GM23338 (cell line): ENCODE measurements around the gene FBXW11.
"Not testable (repeated sequence)": the region's sequence is repeated elsewhere in the genome, so short reads cannot be mapped to it uniquely, and the experiment has no call there.

ENCODE experiments used
- EZH2 ChIP-seq: fragments of 200-600 bp; sonication (generic); IDR thresholded peaks from one replicate; pipeline ENCODE4 v1.8.0; 2017; ENCODE audit warnings: antibody characterized with exemption, mild to moderate bottlenecking, low read depth; ENCODE audit not compliant: unreplicated experiment
- EZH2phosphoT487 ChIP-seq: fragments of 200-600 bp; sonication (generic); IDR thresholded peaks from one replicate; pipeline ENCODE4 v1.8.1; 2018; ENCODE audit warnings: antibody characterized with exemption; ENCODE audit not compliant: unreplicated experiment
- POLR2AphosphoS5 ChIP-seq: IDR thresholded peaks from 2 replicates; pipeline ENCODE4 v1.6.1; 2016; ENCODE audit warnings: antibody characterized with exemption, low read depth
- ZNF114 ChIP-seq: fragments of 250-450 bp; sonication (Bioruptor Pico); IDR thresholded peaks from 2 replicates; pipeline ENCODE4 v1.5.0; 2020; ENCODE audit warnings: mild to moderate bottlenecking, moderate library complexity
- TF ChIP-seq, protein P1 (sequence below), 2 experiments: fragments of 200-600 bp in 1 of 2; sonication (generic) in 1 of 2; conservative IDR thresholded peaks; 2 replicates each; pipeline versions ENCODE4 v1.5.1 to v1.6.1; 2016 to 2017; ENCODE audit warnings: antibody characterized with exemption in 2 of 2, low read depth in 2 of 2, mild to moderate bottlenecking in 2 of 2, moderate library complexity in 1 of 2
- TF ChIP-seq, protein P2 (sequence below): IDR thresholded peaks from one replicate; pipeline ENCODE4 v1.6.1; 2018; ENCODE audit warnings: antibody characterized with exemption; ENCODE audit not compliant: unreplicated experiment
- TF ChIP-seq, protein P3 (sequence below): IDR thresholded peaks from 2 replicates; pipeline ENCODE4 v1.6.1; 2016; ENCODE audit warnings: antibody characterized with exemption

DNA sequence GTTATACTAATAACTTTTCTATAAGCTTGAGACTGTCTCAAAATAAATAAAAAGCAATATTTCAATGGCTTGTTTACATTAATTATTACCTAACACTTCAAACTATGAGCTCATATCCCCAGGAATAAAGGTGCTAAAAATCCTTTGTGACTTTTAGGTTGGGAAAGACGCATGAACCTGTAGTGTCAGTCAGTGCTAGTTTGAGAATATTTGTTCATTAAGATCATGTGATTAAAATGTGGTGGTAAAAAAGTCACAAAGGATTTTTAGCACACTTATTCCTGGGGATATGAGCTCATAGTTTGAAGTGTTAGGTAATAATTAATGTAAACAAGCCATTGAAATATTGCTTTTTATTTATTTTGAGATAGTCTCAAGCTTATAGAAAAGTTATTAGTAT lies 64.8 kb downstream of the FBXW11 start:
- TF ChIP-seq, protein P1, sequence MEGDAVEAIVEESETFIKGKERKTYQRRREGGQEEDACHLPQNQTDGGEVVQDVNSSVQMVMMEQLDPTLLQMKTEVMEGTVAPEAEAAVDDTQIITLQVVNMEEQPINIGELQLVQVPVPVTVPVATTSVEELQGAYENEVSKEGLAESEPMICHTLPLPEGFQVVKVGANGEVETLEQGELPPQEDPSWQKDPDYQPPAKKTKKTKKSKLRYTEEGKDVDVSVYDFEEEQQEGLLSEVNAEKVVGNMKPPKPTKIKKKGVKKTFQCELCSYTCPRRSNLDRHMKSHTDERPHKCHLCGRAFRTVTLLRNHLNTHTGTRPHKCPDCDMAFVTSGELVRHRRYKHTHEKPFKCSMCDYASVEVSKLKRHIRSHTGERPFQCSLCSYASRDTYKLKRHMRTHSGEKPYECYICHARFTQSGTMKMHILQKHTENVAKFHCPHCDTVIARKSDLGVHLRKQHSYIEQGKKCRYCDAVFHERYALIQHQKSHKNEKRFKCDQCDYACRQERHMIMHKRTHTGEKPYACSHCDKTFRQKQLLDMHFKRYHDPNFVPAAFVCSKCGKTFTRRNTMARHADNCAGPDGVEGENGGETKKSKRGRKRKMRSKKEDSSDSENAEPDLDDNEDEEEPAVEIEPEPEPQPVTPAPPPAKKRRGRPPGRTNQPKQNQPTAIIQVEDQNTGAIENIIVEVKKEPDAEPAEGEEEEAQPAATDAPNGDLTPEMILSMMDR (conservative IDR thresholded peaks at IDR 0.05; ENCODE audit: low read depth in 2 of 2) = not testable (repeated sequence)
- TF ChIP-seq, protein P2, sequence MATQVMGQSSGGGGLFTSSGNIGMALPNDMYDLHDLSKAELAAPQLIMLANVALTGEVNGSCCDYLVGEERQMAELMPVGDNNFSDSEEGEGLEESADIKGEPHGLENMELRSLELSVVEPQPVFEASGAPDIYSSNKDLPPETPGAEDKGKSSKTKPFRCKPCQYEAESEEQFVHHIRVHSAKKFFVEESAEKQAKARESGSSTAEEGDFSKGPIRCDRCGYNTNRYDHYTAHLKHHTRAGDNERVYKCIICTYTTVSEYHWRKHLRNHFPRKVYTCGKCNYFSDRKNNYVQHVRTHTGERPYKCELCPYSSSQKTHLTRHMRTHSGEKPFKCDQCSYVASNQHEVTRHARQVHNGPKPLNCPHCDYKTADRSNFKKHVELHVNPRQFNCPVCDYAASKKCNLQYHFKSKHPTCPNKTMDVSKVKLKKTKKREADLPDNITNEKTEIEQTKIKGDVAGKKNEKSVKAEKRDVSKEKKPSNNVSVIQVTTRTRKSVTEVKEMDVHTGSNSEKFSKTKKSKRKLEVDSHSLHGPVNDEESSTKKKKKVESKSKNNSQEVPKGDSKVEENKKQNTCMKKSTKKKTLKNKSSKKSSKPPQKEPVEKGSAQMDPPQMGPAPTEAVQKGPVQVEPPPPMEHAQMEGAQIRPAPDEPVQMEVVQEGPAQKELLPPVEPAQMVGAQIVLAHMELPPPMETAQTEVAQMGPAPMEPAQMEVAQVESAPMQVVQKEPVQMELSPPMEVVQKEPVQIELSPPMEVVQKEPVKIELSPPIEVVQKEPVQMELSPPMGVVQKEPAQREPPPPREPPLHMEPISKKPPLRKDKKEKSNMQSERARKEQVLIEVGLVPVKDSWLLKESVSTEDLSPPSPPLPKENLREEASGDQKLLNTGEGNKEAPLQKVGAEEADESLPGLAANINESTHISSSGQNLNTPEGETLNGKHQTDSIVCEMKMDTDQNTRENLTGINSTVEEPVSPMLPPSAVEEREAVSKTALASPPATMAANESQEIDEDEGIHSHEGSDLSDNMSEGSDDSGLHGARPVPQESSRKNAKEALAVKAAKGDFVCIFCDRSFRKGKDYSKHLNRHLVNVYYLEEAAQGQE = not testable (repeated sequence)
- not testable (repeated sequence) for TF ChIP-seq EZH2; EZH2phosphoT487; POLR2AphosphoS5; ZNF114 (CRISPR knock-in tag)
- TF ChIP-seq, protein P3, sequence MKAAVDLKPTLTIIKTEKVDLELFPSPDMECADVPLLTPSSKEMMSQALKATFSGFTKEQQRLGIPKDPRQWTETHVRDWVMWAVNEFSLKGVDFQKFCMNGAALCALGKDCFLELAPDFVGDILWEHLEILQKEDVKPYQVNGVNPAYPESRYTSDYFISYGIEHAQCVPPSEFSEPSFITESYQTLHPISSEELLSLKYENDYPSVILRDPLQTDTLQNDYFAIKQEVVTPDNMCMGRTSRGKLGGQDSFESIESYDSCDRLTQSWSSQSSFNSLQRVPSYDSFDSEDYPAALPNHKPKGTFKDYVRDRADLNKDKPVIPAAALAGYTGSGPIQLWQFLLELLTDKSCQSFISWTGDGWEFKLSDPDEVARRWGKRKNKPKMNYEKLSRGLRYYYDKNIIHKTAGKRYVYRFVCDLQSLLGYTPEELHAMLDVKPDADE = not testable (repeated sequence)
